ENCODE results near the gene C14orf132.

The C14orf132 gene

GRCh38 chr14:96077983-96078624 lies 38.9 kb downstream of the C14orf132 start (continued):
- TF ChIP-seq CSRNP3 (CRISPR knock-in tag; IDR thresholded peaks at IDR 0.05) (no peak), RARB (CRISPR knock-in tag; IDR thresholded peaks at IDR 0.05) (no peak), ZFP30 (CRISPR knock-in tag; IDR thresholded peaks at IDR 0.05) (no peak)

- no peak for ATAC-seq
- no peak for TF ChIP-seq TCF4 (CRISPR knock-in tag; IDR thresholded peaks at IDR 0.05; ENCODE audit: borderline replicate concordance)
- no peak for TF ChIP-seq ISL1 (CRISPR knock-in tag; IDR thresholded peaks at IDR 0.05)
- TF ChIP-seq RARB (CRISPR knock-in tag; IDR thresholded peaks at IDR 0.05) = no peak
- TF ChIP-seq ARNTL (CRISPR knock-in tag; IDR thresholded peaks at IDR 0.05; ENCODE audit: borderline replicate concordance, low read depth) = no peak
- TF ChIP-seq TOX (CRISPR knock-in tag; IDR thresholded peaks at IDR 0.05; ENCODE audit: borderline replicate concordance) = no peak
- TF ChIP-seq BACH2 (CRISPR knock-in tag; IDR thresholded peaks at IDR 0.05; ENCODE audit: borderline replicate concordance) = no peak
- no peak for TF ChIP-seq ZNF8 (CRISPR knock-in tag; IDR thresholded peaks at IDR 0.05)
- TF ChIP-seq TSHZ2 (CRISPR knock-in tag; IDR thresholded peaks at IDR 0.05) = no peak
- TF ChIP-seq PPARA (CRISPR knock-in tag; IDR thresholded peaks at IDR 0.05; ENCODE audit: borderline replicate concordance) = no peak
- TF ChIP-seq ZNF70 (CRISPR knock-in tag; IDR thresholded peaks at IDR 0.05) = no peak
- TF ChIP-seq ZC3H10 (CRISPR knock-in tag; IDR thresholded peaks at IDR 0.05) = no peak
- no peak for TF ChIP-seq PATZ1 (CRISPR knock-in tag; IDR thresholded peaks at IDR 0.05; ENCODE audit: borderline replicate concordance)
These were observed 39.5 kb downstream of the C14orf132 start for GRCh38 chr14:96078625-96079016.

- no peak for TF ChIP-seq GLIS3 (CRISPR knock-in tag; IDR thresholded peaks at IDR 0.05)
- no peak for TF ChIP-seq CREB5 (CRISPR knock-in tag; IDR thresholded peaks at IDR 0.05; ENCODE audit: low read depth)
- TF ChIP-seq ZFP3 (CRISPR knock-in tag; IDR thresholded peaks at IDR 0.05) = no peak
- TF ChIP-seq ZFP30 (CRISPR knock-in tag; IDR thresholded peaks at IDR 0.05) = no peak
- TF ChIP-seq CSDC2 (CRISPR knock-in tag; IDR thresholded peaks at IDR 0.05) = no peak
- ATAC-seq = no peak
These were observed 39.9 kb downstream of the C14orf132 start for GRCh38 chr14:96079066-96079465.

GRCh38 chr14:96080571-96080970 lies 41.4 kb downstream of the C14orf132 start:
- ATAC-seq = no peak
- no peak for TF ChIP-seq PPARA (CRISPR knock-in tag; IDR thresholded peaks at IDR 0.05; ENCODE audit: borderline replicate concordance)

GRCh38 chr14:96081224-96081623 lies 42.1 kb downstream of the C14orf132 start:
- no peak for TF ChIP-seq ZFP3 (CRISPR knock-in tag; IDR thresholded peaks at IDR 0.05)
- TF ChIP-seq ISL1 (CRISPR knock-in tag; IDR thresholded peaks at IDR 0.05) = no peak
- TF ChIP-seq CSRNP3 (CRISPR knock-in tag; IDR thresholded peaks at IDR 0.05) = no peak
- no peak for TF ChIP-seq ZNF70 (CRISPR knock-in tag; IDR thresholded peaks at IDR 0.05)
- TF ChIP-seq PPARA (CRISPR knock-in tag; IDR thresholded peaks at IDR 0.05; ENCODE audit: borderline replicate concordance) = no peak
- no peak for TF ChIP-seq CSDC2 (CRISPR knock-in tag; IDR thresholded peaks at IDR 0.05)
- no peak for TF ChIP-seq ZNF565 (CRISPR knock-in tag; conservative IDR thresholded peaks at IDR 0.05; ENCODE audit: low read depth)
- no peak for TF ChIP-seq CREB5 (CRISPR knock-in tag; IDR thresholded peaks at IDR 0.05; ENCODE audit: low read depth)
- TF ChIP-seq SNAI2 (CRISPR knock-in tag; IDR thresholded peaks at IDR 0.05) = no peak
- no peak for TF ChIP-seq BACH2 (CRISPR knock-in tag; IDR thresholded peaks at IDR 0.05; ENCODE audit: borderline replicate concordance)
- no peak for TF ChIP-seq ZNF8 (CRISPR knock-in tag; IDR thresholded peaks at IDR 0.05)

More at GRCh38 chr14:96081224-96081623, 42.1 kb downstream of the C14orf132 start:
- no peak for ATAC-seq

Measured in SK-N-SH treated with all-trans-retinoic acid at 6 μM for 48 hours (cell line).